GM23338 (cell line): Measurements from ENCODE around the gene GALNT5. TPM values are rescaled to one million over a fixed set of nuclear protein-coding genes. Genes with fewer than 3 reads are reported as not detected.

Experiments
- ATAC-seq: fragments of 200-7000 bp; cut with Tn5 transposase; 3 replicates; pipeline ENCODE4 v1.9.1; 2020
- DNase-seq: peaks from one replicate; pipeline ENCODE4 v3.0.0-alpha.2; 2015; ENCODE audit warnings: low spot score
- H2AFZ ChIP-seq: fragments of 200-600 bp; sonication (generic); 2 replicates; pipeline ENCODE4 v1.8.0; 2016; ENCODE audit warnings: antibody characterized with exemption, mild to moderate bottlenecking, moderate library complexity
- H3F3A ChIP-seq: fragments of 200-600 bp; sonication (generic); replicated peaks from 2 replicates; pipeline ENCODE4 v1.8.0; 2017; ENCODE audit warnings: antibody characterized with exemption, mixed run types, low read depth
- H3K27ac ChIP-seq: fragments of 200-600 bp; sonication (generic); 2 replicates; pipeline ENCODE4 v1.6.1; 2016; ENCODE audit warnings: low read depth
- H3K27me3 ChIP-seq: fragments of 200-600 bp; sonication (generic); 2 replicates; pipeline ENCODE4 v1.8.0; 2016; ENCODE audit warnings: mild to moderate bottlenecking, mixed run types, moderate library complexity; ENCODE audit not compliant: insufficient read depth
- H3K36me3 ChIP-seq: fragments of 200-600 bp; sonication (generic); 2 replicates; pipeline ENCODE4 v1.8.0; 2016; ENCODE audit warnings: mild to moderate bottlenecking; ENCODE audit not compliant: insufficient read depth
- H3K4me1 ChIP-seq: fragments of 200-600 bp; sonication (generic); 2 replicates; pipeline ENCODE4 v1.8.0; 2016; ENCODE audit warnings: mild to moderate bottlenecking, moderate library complexity; ENCODE audit not compliant: insufficient read depth
- H3K4me2 ChIP-seq: fragments of 200-600 bp; sonication (generic); 2 replicates; pipeline ENCODE4 v1.7.1; 2017; ENCODE audit warnings: mixed run types
- H3K4me3 ChIP-seq: fragments of 200-600 bp; sonication (generic); 2 replicates; pipeline ENCODE4 v1.6.1; 2016; ENCODE audit warnings: mixed run types
- H3K79me2 ChIP-seq: fragments of 200-600 bp; sonication (generic); replicated peaks from 2 replicates; pipeline ENCODE4 v1.8.0; 2017; ENCODE audit warnings: mild to moderate bottlenecking; ENCODE audit not compliant: insufficient read depth
- H3K9me2 ChIP-seq: fragments of 200-600 bp; sonication (generic); 2 replicates; pipeline ENCODE4 v1.8.0; 2017; ENCODE audit not compliant: insufficient read depth
- H4K20me1 ChIP-seq: fragments of 200-600 bp; sonication (generic); replicated peaks from 2 replicates; pipeline ENCODE4 v1.8.0; 2017; ENCODE audit warnings: mild to moderate bottlenecking; ENCODE audit not compliant: insufficient read depth
- H3K27ac Mint-ChIP-seq: 2 replicates; pipeline ENCODE4 v1.8.0; 2020; ENCODE audit warnings: inconsistent platforms, mild to moderate bottlenecking, moderate library complexity, mixed read lengths
- H3K27me3 Mint-ChIP-seq: 3 replicates; pipeline ENCODE4 v1.8.0; 2022; ENCODE audit warnings: low read depth, mild to moderate bottlenecking, moderate library complexity, mixed read lengths, inconsistent platforms; ENCODE audit not compliant: insufficient read depth, poor library complexity
- H3K36me3 Mint-ChIP-seq: 3 replicates; pipeline ENCODE4 v1.8.0; 2021; ENCODE audit warnings: low read depth, mild to moderate bottlenecking, inconsistent platforms, moderate library complexity, mixed read lengths
- H3K4me1 Mint-ChIP-seq: 3 replicates; pipeline ENCODE4 v1.8.0; 2020; ENCODE audit warnings: mild to moderate bottlenecking, inconsistent platforms, mixed read lengths
- H3K4me3 Mint-ChIP-seq: 3 replicates; pipeline ENCODE4 v1.8.0; 2021; ENCODE audit warnings: moderate library complexity, mild to moderate bottlenecking, inconsistent platforms, mixed read lengths
- H3K9me3 Mint-ChIP-seq: 3 replicates; pipeline ENCODE4 v1.8.0; 2020; ENCODE audit warnings: moderate library complexity, mild to moderate bottlenecking, inconsistent platforms, mixed read lengths
- EZH2 ChIP-seq: fragments of 200-600 bp; sonication (generic); IDR thresholded peaks from one replicate; pipeline ENCODE4 v1.8.0; 2017; ENCODE audit warnings: antibody characterized with exemption, mild to moderate bottlenecking, low read depth; ENCODE audit not compliant: unreplicated experiment
- STAT1 ChIP-seq: IDR thresholded peaks from one replicate; pipeline ENCODE4 v1.6.1; 2016; ENCODE audit warnings: antibody characterized with exemption; ENCODE audit not compliant: unreplicated experiment
- ZNF114 ChIP-seq: fragments of 250-450 bp; sonication (Bioruptor Pico); IDR thresholded peaks from 2 replicates; pipeline ENCODE4 v1.5.0; 2020; ENCODE audit warnings: mild to moderate bottlenecking, moderate library complexity
- ZNF331 ChIP-seq: fragments of 250-450 bp; sonication (Bioruptor Pico); IDR thresholded peaks from 2 replicates; pipeline ENCODE4 v1.5.0; 2020; ENCODE audit warnings: low read depth, mild to moderate bottlenecking, moderate library complexity
- polyA plus RNA-seq: library from polyadenylated mRNA; unstranded; fragments of >200 nt; fragmentation: Nextera tagmentation; extraction: Ambion mirVana; gene quantifications from 2 replicates; pipeline ENCODE4 v1.2.1, GENCODE V29; 2016
- total RNA-seq: library from RNA; depleted of rRNA; stranded (reverse); fragments of >200 nt; shearing (Covaris generic); gene quantifications from 2 replicates; pipeline ENCODE4 v1.2.3, GENCODE V29; 2014
- TF ChIP-seq, protein P1 (sequence below): fragments of 250-450 bp; sonication (Bioruptor Pico); IDR thresholded peaks from 2 replicates; pipeline ENCODE4 v1.5.0; 2020; ENCODE audit warnings: mild to moderate bottlenecking, moderate library complexity

The GALNT5 gene
- total and polyA plus RNA-seq, 2 experiments from 2014 or later: 0.05 to 0.14 TPM

GRCh38 chr2:157245846-157246764, 11.4 kb upstream of the GALNT5 start (continued):
- TF ChIP-seq, protein P1, sequence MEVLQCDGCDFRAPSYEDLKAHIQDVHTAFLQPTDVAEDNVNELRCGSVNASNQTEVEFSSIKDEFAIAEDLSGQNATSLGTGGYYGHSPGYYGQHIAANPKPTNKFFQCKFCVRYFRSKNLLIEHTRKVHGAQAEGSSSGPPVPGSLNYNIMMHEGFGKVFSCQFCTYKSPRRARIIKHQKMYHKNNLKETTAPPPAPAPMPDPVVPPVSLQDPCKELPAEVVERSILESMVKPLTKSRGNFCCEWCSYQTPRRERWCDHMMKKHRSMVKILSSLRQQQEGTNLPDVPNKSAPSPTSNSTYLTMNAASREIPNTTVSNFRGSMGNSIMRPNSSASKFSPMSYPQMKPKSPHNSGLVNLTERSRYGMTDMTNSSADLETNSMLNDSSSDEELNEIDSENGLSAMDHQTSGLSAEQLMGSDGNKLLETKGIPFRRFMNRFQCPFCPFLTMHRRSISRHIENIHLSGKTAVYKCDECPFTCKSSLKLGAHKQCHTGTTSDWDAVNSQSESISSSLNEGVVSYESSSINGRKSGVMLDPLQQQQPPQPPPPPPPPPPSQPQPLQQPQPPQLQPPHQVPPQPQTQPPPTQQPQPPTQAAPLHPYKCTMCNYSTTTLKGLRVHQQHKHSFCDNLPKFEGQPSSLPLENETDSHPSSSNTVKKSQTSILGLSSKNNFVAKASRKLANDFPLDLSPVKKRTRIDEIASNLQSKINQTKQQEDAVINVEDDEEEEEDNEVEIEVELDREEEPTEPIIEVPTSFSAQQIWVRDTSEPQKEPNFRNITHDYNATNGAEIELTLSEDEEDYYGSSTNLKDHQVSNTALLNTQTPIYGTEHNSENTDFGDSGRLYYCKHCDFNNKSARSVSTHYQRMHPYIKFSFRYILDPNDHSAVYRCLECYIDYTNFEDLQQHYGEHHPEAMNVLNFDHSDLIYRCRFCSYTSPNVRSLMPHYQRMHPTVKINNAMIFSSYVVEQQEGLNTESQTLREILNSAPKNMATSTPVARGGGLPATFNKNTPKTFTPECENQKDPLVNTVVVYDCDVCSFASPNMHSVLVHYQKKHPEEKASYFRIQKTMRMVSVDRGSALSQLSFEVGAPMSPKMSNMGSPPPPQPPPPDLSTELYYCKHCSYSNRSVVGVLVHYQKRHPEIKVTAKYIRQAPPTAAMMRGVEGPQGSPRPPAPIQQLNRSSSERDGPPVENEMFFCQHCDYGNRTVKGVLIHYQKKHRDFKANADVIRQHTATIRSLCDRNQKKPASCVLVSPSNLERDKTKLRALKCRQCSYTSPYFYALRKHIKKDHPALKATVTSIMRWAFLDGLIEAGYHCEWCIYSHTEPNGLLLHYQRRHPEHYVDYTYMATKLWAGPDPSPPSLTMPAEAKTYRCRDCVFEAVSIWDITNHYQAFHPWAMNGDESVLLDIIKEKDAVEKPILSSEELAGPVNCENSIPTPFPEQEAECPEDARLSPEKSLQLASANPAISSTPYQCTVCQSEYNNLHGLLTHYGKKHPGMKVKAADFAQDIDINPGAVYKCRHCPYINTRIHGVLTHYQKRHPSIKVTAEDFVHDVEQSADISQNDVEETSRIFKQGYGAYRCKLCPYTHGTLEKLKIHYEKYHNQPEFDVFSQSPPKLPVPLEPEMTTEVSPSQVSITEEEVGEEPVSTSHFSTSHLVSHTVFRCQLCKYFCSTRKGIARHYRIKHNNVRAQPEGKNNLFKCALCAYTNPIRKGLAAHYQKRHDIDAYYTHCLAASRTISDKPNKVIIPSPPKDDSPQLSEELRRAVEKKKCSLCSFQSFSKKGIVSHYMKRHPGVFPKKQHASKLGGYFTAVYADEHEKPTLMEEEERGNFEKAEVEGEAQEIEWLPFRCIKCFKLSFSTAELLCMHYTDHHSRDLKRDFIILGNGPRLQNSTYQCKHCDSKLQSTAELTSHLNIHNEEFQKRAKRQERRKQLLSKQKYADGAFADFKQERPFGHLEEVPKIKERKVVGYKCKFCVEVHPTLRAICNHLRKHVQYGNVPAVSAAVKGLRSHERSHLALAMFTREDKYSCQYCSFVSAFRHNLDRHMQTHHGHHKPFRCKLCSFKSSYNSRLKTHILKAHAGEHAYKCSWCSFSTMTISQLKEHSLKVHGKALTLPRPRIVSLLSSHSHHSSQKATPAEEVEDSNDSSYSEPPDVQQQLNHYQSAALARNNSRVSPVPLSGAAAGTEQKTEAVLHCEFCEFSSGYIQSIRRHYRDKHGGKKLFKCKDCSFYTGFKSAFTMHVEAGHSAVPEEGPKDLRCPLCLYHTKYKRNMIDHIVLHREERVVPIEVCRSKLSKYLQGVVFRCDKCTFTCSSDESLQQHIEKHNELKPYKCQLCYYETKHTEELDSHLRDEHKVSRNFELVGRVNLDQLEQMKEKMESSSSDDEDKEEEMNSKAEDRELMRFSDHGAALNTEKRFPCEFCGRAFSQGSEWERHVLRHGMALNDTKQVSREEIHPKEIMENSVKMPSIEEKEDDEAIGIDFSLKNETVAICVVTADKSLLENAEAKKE (CRISPR knock-in tag): peak; percentile 50; the same call in 1 of the 2 replicates
- TF ChIP-seq EZH2: no peak

DNA sequence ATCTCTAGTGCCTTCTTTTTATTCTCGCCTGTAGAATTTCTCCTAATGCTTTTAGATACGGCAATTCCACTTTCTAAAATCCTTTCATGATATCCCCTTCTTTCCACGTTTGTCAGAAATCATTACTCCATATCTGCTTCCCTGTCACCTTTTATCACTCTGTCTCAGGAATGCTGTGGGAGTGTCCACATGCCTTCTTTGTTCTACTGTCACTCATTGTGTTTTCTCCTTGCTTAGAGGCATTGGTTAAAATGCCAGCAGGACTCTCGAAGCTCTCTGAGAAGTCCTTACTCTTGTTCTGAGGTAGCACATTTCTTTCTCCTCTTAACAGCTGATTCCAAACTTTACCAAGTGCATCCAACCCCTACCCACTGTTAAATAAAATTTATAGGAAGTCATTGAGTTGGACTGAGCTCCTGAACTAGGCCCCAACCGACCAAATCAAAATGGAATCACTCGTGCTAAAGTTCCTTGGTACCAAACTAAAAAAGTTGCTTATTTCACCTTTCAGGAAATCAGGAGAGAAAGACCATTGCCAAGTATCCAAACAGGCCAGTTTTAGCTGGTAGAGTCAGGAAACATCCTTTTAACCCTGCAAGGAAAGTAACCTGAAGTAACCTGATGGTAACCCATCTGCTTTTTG, 10.6 kb upstream of the GALNT5 start:
- no peaks in the 10 kb centered on the region; the same call in 2 of the 3 replicates for H3K9me3 Mint-ChIP-seq
- H3K36me3 Mint-ChIP-seq: no peaks in the 10 kb centered on the region
- TF ChIP-seq STAT1 (no peak), ZNF114 (CRISPR knock-in tag) (peak; percentile 92; the same call in 1 of the 2 replicates), ZNF331 (CRISPR knock-in tag) (no peak)
- Histone ChIP-seq H3K4me1 (peaks cover 28% of the 10 kb centered on the region), H4K20me1 (no peaks in the 10 kb centered on the region), H3K4me2 (peak overlapping the region; percentile 60; the same call in 1 of the 2 replicates), H3K4me3 (no peak overlapping the region), H3K27ac (no peak overlapping the region), H3K27me3 (no peaks in the 10 kb centered on the region), H3K79me2 (no peaks in the 10 kb centered on the region), H2AFZ (no peak overlapping the region), H3F3A (no peaks in the 10 kb centered on the region), H3K9me2 (no peaks in the 10 kb centered on the region), H3K36me3 (no peaks in the 10 kb centered on the region)
- H3K27ac Mint-ChIP-seq: peak overlapping the region; percentile 49
- no peak overlapping the region for H3K4me3 Mint-ChIP-seq
- H3K4me1 Mint-ChIP-seq: peaks cover 34% of the 10 kb centered on the region
- DNase-seq (peak; percentile 56), ATAC-seq (peak; percentile 87)
- peaks cover 1% of the 10 kb centered on the region for H3K27me3 Mint-ChIP-seq
